ENCODE data around the gene POC1B.

The POC1B gene

DNA sequence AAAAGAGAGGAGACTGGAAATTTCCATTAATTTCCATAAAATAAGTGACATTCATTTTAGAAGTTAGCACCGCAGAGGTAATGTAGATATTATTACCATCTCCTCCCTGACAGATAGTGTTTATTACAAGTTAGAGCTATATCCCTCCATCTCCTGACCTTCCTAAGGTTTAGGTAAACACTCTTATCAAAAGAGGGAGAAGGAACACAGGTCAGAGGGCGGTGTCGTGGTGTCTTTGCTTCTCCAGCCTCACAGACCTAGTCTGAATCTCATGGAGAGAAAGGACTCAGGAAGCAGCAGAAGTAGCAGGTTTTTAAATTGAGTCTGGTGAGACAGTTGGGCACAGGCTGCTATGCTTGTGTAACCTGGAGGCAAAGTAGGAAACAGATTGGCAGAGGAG is 11.5 kb upstream of the POC1B start:
- no peak overlapping the region for H3K4me3 ChIP-seq (ENCODE audit: low read depth, low read length)
- TF ChIP-seq MYC (IDR thresholded peaks at IDR 0.05; ENCODE audit: low read depth, low read length) (no peak), POLR2A (IDR thresholded peaks at IDR 0.05; ENCODE audit: extremely low read depth, insufficient read length) (no peak)
- TF ChIP-seq, protein P1, sequence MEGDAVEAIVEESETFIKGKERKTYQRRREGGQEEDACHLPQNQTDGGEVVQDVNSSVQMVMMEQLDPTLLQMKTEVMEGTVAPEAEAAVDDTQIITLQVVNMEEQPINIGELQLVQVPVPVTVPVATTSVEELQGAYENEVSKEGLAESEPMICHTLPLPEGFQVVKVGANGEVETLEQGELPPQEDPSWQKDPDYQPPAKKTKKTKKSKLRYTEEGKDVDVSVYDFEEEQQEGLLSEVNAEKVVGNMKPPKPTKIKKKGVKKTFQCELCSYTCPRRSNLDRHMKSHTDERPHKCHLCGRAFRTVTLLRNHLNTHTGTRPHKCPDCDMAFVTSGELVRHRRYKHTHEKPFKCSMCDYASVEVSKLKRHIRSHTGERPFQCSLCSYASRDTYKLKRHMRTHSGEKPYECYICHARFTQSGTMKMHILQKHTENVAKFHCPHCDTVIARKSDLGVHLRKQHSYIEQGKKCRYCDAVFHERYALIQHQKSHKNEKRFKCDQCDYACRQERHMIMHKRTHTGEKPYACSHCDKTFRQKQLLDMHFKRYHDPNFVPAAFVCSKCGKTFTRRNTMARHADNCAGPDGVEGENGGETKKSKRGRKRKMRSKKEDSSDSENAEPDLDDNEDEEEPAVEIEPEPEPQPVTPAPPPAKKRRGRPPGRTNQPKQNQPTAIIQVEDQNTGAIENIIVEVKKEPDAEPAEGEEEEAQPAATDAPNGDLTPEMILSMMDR (IDR thresholded peaks at IDR 0.05; ENCODE audit: low read depth, low read length) = no peak
- TF ChIP-seq, protein P2, sequence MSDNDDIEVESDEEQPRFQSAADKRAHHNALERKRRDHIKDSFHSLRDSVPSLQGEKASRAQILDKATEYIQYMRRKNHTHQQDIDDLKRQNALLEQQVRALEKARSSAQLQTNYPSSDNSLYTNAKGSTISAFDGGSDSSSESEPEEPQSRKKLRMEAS (IDR thresholded peaks at IDR 0.05; ENCODE audit: low read depth, low read length) = no peak
- no peak for DNase-seq (ENCODE audit: low read depth)

DNA sequence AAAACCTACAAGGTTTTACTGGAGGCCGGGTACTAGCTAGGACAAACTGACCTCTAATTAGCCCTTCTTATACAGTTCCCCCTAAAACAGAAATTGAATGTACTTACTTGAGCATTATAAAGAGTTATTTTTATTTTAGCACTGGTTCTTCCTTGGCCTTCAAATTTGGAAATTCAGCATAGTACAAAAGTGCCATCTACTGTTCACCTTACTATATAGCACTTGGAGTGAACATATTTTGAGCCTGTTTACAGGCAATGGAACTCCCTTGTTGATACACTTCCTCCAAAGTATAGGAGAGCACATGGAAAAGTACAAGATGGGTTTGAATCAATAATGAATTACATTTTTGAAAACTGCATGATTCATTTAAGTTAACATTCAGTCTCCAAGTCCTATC is 3.9 kb upstream of the POC1B start:
- peak; percentile 78 for DNase-seq (ENCODE audit: low read depth)

DNA sequence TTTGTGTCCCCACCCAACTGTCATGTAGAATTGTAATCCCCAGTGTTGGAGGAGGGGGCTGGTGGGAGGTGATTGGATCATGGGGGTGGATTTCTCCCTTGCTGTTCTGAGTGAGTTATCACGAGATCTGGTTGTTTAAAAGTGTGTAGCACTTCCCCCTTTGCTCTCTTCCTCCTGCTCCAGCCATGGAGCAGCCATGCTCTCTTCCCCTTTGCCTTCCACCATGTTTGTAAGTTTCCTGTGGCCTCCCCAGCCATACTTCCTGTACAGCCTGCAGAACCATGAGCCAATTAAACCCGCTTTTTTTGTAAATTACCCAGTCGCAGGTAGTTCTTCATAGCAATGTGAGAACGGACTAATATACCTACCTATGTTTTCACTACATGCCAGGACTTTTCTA is 2.6 kb upstream of the POC1B start:
- peak; percentile 49 for DNase-seq (ENCODE audit: low read depth)
- TF ChIP-seq, protein P2 (IDR thresholded peaks at IDR 0.05; ENCODE audit: low read depth, low read length) = no peak
- no peak for TF ChIP-seq POLR2A (IDR thresholded peaks at IDR 0.05; ENCODE audit: extremely low read depth, insufficient read length)
- no peak for TF ChIP-seq MYC (IDR thresholded peaks at IDR 0.05; ENCODE audit: low read depth, low read length)
- TF ChIP-seq, protein P1 (IDR thresholded peaks at IDR 0.05; ENCODE audit: low read depth, low read length) = no peak
- H3K4me3 ChIP-seq (ENCODE audit: low read depth, low read length) = no peak overlapping the region

More for the DNA sequence above, 3.9 kb upstream of the POC1B start:
- no peak for TF ChIP-seq MYC (IDR thresholded peaks at IDR 0.05; ENCODE audit: low read depth, low read length)
- TF ChIP-seq POLR2A (IDR thresholded peaks at IDR 0.05; ENCODE audit: extremely low read depth, insufficient read length) = no peak
- TF ChIP-seq, protein P2 (IDR thresholded peaks at IDR 0.05; ENCODE audit: low read depth, low read length) = peak; percentile 49; the same call in 1 of the 2 replicates
- TF ChIP-seq, protein P1 (IDR thresholded peaks at IDR 0.05; ENCODE audit: low read depth, low read length) = peak; percentile 67
- H3K4me3 ChIP-seq (ENCODE audit: low read depth, low read length) = no peak overlapping the region

DNA sequence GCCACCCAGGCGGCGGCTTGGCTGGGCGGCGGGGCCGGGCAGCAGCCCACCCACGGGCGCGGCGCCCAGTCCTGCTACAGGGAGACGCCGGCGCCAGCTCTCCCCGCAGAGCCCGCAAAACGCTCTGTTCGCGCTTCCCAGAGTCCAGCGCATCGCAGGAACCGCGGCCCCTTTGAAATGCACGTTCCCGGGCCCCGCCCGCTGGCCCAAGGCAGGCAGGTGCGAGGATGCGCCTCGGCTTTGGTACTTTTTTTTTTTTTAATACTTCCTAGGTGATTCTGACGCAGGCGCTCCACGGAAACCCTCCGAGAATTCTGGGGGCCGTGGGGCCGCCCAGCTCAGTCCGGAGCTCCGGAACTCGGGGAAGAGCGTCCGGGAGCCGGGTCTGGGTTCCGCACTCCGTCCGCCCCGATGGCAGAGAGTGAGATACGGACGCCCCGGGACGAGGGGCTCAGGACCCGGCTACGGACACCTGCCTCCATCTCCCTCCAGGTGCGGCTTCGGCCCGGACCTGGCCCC is 483 bp downstream of the POC1B start:
- DNase-seq (ENCODE audit: low read depth) = peak; percentile 74
- TF ChIP-seq, protein P2 (IDR thresholded peaks at IDR 0.05; ENCODE audit: low read depth, low read length) = peak; percentile 23; the same call in 1 of the 2 replicates
- TF ChIP-seq POLR2A (IDR thresholded peaks at IDR 0.05; ENCODE audit: extremely low read depth, insufficient read length) = no peak
- TF ChIP-seq, protein P1 (IDR thresholded peaks at IDR 0.05; ENCODE audit: low read depth, low read length) = no peak
- 0 out of 2 replicates have a peak, but pooled peaks have one; percentile 31 for TF ChIP-seq MYC (IDR thresholded peaks at IDR 0.05; ENCODE audit: low read depth, low read length)
- H3K4me3 ChIP-seq (ENCODE audit: low read depth, low read length) = peak overlapping the region; percentile 88

DNA sequence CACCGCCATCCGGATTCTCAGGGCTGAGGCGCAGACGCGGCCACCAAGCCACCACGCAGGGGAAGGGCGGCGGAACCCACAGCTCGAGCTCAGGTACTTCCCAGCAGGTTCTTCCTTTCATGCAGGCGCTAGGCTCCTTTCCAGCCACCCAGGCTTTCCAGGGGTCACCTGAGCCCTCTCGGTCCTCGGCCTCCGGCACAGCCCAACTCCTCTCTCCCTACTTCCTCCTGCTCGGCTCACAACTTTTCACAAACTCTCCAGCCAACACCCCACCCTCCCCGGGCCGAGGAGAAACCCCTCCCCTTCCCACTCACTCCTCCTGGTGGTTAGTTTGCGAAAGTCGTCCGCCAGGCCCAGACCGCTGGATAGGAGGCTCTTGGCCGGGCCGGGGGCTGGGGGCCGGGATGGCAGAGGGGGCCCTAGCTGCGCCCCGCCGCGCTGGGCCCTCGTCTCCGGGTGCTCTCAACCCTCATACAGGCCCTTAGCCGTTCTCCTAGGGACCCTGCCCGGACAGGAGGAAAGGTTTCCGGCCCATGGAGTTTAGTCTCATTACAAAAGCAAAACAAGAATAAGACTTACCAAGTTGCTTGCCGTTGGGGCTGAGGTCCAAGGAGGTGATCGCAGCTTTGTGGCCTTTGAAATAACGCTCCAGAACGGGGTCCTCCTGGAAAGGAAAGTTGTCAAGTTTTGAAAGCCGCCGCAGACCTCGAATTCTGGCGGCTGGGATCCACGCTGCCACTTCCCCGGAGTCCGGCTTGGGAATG is 1.1 kb downstream of the POC1B start, which contains the start of gene GALNT4:
Gene GALNT4 (minus strand): TSS at position 256 of the 764 bp plus-strand sequence. CDS start 247 bp downstream, at position 9.
- H3K4me3 ChIP-seq (ENCODE audit: low read depth, low read length) = peak within 1 kb of the TSS; percentile 88
- TF ChIP-seq POLR2A (IDR thresholded peaks at IDR 0.05; ENCODE audit: extremely low read depth, insufficient read length) = peak; percentile 76
- peak; percentile 57 for TF ChIP-seq MYC (IDR thresholded peaks at IDR 0.05; ENCODE audit: low read depth, low read length)
- TF ChIP-seq, protein P2 (IDR thresholded peaks at IDR 0.05; ENCODE audit: low read depth, low read length) = peak; percentile 57
- TF ChIP-seq, protein P1 (IDR thresholded peaks at IDR 0.05; ENCODE audit: low read depth, low read length) = peak; percentile 64
- DNase-seq (ENCODE audit: low read depth) = peak; percentile 97

Data from NB4 (cell line).